ENCODE data around the gene JUND.

DNA sequence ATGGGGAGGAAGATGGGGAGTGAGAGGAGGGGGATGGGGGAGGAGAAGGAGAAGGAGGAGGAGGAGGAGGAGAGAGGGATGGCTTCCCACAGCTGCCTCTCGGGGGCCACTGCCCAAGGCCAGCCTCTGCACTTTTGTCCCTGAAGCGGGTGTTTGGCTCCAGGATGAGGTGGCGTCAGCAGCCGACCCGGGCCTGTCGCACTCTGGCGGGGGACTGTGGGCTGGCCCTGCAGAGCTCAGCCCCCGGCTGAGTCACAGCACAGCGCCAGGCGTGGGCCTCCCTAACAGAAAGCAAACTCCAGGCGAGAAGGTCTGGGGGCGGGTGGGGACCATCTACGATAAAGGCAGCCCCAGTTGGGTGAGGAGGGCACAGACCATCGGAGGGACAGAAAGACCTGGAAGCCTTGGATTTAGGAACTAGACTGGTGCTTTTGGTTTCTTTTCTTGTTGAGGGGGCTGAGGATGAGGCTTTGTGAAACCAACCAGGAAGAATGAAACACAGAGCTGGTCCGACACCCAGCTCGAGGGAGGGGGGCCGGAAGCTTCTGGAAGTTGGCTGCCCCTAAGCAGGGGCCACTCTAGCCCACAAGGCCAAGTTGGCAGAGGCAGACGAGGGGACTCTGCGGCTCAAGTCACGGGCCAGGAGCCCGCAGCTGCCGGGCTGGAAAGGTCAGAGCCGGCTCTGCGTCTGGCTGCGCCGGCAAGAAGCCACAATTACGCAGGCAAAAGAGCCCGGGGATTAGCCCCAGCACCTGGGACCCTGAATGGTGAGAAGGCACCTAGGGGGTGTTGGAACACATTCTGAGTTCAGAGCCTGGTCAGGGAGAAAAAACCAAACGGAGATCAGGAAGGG, 23.3 kb upstream of the JUND start:
- TF ChIP-seq, protein P1, sequence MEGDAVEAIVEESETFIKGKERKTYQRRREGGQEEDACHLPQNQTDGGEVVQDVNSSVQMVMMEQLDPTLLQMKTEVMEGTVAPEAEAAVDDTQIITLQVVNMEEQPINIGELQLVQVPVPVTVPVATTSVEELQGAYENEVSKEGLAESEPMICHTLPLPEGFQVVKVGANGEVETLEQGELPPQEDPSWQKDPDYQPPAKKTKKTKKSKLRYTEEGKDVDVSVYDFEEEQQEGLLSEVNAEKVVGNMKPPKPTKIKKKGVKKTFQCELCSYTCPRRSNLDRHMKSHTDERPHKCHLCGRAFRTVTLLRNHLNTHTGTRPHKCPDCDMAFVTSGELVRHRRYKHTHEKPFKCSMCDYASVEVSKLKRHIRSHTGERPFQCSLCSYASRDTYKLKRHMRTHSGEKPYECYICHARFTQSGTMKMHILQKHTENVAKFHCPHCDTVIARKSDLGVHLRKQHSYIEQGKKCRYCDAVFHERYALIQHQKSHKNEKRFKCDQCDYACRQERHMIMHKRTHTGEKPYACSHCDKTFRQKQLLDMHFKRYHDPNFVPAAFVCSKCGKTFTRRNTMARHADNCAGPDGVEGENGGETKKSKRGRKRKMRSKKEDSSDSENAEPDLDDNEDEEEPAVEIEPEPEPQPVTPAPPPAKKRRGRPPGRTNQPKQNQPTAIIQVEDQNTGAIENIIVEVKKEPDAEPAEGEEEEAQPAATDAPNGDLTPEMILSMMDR (IDR thresholded peaks at IDR 0.05), result peak in 1 of 4 experiments; percentile 6
- TF ChIP-seq POLR2A (IDR thresholded peaks at IDR 0.05), result peak; percentile 77

Measured in prostate gland (tissue), 2 donors.